Measurements from ENCODE around the gene ASB18.

DNA sequence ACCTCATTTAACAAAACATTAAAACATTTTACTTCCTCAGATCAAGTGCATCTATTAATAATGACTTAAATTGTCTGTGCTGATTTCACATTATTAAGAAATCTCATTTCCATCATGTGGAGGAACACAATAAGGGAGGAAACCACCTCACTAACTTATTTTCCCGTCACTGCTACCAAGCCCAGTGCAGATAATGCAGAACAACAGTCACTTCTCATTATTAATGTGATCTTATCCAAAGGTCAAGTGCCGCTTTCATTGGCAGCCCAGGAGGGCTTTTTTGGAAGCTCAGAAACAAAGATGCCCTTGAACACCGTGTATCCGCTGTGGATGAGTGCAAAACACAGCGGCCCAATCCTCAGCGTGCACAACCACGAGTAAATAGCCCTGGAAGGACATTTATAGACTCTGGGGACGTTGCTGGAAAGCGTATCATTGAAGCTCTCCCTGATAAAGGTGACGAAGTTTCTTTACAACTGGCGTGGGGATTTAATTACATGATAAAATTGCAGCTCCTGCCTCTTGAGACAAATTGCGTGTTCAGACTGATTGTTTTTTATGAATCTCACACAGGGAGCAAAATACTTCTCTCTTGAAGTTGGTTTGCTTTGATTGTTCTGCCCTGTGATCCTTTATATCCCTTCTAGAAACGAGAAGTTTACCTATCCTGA is 13.2 kb downstream of the ASB18 start:
- no peak for TF ChIP-seq EZH2phosphoT487 (IDR thresholded peaks at IDR 0.05; ENCODE audit: insufficient read depth, low read depth)
- no peak for TF ChIP-seq EZH2 (IDR thresholded peaks at IDR 0.05; ENCODE audit: insufficient read depth, poor library complexity, severe bottlenecking)

Data from GM23248 (cell line).